Activated CD4-positive, alpha-beta T cell treated with anti-CD3 and anti-CD28 coated beads for 48 hours (primary cell): ENCODE measurements around the gene ZFYVE19.
A peak's percentile ranks its signal among the peaks of the same experiment; 100 is the strongest.

Experiments used
- DNase-seq: peaks from one replicate; pipeline ENCODE4 v3.0.0-alpha.2; 2020

The ZFYVE19 gene

DNA sequence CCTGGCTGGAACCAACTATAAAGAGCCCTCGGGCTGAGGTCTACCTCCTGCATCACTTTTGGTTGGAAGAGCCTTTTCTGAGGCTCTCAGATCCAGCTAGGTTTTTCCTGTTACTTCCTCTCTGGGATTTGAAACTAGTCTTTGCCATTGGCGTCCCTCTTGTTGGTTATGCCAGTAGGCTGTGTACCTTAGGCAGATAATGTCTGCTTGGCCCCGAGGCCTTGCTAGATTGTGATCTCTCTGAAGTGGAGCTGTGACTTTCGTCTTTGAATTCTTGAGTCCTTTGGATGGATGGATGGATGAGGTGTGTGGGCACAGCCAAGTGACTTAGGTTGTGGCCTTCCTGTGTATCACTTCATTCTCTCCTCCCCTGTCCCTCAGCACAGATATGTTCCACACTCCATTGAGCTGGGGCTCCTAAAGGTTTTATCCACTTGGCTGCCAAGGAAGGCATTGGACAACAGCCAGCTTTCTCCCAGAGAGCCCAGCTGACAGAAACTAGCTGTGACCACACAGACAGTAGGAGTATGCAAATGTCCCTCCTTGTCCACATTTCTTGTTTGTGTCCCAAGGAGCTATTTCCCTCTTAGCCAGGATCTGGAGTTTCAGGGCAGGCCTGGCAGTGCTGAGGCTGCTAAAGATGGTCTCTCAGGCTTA lies 8.3 kb downstream of the ZFYVE19 start:
- no peak for DNase-seq

DNA sequence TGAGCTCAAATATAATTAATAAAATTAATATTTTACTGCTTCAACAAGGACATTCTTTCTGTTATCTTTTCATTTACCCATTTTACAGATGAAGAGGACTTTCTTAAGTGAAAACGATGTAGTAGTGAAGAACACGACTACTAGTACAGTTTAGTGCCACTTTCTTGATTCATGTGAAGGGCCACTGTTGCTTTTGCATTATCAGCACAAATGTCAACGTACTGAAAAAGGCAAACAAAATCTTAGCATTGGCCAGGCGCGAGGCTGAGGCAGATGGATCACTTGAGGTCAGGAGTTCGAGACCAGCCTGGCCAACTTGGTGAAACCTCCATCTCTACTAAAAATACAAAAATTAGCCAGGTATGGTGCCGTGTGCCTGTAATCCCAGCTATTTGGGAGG lies 12.2 kb downstream of the ZFYVE19 start:
- DNase-seq, result no peak

DNA sequence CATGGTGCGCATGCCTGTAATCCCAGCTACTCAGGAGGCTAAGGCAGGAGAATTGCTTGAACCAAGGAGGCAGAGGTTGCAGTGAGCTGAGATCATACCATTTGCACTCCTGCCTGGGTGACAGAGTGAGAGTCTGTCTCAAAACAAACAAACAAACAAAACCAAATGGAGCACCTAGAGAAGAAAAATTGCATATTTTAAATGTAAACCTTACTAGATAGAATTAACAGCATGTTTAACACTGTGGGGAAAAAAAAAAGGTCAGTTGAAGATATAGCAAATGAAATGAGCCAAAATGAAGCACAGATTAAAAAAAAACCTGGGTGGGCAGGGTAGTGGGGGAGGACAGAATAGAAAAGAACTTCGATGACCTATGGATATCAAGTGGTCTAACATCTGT lies 14.3 kb downstream of the ZFYVE19 start:
- DNase-seq, result no peak

DNA sequence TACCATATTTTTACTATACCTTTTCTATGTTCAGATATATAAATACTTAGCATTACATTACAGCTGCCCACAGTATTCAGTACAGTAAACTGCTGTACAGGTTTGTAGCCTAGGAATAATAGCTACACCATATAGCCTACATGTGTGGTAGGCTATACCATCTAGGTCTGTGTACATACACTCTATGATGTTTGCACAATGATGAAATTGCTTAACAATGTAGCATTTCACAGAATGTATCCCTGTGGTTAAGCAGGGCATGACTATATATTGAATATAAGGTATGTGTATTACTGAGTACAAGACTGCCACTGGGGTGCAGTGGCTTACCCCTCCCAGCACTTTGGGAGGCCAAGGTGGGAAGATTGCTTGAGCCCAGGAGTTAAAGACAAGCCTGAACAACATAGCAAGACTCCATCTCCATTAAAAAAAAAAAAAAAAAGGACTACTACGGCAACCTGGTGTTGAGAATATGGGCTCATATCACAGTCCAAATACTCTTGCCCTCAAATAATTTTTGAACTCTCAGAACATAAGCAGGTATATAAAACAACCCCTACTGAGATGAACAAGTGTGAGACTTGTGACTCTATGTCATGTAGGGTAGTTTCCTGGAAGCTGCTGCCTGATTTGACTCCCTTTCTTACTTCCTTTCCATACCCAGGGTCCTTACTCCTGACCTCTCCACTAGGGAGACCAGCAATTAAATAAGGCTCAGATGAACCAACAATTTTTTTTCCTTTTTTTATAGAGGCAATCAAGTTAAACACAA lies 16.9 kb downstream of the ZFYVE19 start:
- no peak for DNase-seq

DNA sequence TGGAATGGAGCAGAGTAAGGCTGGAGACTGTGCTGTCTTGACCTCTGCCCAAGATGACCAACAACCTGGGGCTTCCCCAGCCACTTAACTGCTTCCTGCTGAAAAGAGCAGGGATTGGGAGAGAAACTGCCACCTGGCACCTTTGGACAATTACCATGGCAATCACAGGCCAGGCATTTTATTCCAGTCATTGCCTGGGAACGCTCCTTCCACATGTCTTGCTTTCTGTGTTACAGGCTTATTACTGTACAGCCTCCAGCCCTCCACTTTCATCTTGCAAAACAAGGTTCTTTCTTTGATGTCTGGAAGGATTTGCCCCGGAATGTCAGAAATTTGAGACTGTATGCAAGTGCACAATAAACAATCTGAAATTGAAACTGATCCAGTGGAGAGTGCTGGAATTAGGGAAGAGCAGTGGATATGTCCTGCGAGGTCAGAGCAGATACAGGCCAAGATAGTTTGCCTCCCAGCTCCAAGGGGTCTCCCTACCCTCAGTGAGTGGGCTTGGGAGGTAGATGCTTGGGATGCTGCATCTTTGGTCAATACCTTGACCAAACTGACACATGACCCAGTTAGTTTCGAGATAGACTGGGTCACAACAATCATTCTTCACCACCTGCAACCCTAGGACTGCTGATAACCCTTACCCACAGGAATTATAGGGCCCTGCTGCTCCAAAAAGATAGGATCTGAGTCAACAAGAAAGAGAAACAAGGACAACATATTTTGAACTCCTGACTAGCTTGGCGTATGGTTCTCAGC lies 19.0 kb downstream of the ZFYVE19 start:
- no peak for DNase-seq

DNA sequence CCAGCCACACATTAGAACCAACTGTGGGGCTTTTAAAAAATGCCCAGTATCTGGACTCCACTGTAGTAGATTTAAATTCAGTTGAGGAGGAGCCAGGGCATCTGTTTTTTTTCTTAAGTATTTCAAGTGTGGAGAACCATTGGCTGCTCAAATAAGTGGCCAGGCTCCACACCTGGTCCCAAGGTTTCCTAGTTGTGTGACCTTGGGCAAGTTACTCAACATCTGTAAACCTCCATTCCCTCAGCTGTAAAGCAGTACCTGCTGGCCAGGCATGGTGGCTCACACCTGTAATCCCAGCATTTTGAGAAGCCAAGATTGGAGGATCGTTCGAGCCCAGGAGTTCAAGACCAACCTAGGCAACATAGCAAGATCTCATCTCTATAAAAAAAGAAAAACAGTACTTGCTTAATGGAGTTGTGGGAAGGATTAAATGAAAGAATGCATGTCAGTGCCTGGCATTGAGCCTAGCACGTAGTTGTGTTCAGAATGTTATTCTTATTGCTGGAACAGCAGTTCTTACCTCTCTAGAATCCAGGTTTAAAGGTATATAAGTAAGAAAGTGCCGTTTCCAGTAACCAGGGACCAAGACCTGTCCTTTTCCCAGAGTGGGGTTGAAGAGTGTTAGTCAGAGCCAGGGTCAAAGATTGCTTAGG lies 19.7 kb downstream of the ZFYVE19 start:
- no peak for DNase-seq

DNA sequence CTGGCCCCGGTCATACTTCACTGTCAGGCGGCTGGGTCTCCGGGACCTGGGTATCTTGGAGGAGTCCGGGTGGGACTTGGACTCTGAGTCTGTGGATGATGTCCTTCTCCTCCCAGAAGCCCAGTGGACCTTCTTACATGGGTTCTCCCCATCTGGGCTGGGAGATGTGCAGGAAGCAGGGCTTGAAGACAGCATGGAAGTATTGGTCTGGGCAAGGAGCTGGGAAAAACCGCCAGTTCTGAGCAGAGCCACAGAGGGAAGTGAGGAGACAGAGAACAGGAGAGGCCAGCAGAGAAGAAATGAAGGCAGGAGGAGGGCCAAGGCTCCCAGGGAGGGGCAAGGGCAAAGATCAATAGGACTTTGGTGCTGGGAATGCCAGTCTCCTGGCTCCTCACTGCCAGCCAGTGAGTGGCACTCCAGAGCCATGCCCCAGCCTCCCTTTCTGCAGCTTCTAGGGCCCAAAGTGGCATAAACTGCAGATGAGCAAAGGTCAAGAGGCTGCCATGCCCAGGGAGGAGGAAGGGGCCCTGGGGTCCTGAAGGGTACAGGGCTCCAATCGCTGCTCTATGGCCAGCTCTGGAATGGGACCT lies 21.7 kb downstream of the ZFYVE19 start, which contains the start of gene PPP1R14D:
PPP1R14D (minus strand) TSS at position 262 of the 590 bp plus-strand sequence; CDS start at position 195, 67 bp downstream.
- DNase-seq, result no peak

DNA sequence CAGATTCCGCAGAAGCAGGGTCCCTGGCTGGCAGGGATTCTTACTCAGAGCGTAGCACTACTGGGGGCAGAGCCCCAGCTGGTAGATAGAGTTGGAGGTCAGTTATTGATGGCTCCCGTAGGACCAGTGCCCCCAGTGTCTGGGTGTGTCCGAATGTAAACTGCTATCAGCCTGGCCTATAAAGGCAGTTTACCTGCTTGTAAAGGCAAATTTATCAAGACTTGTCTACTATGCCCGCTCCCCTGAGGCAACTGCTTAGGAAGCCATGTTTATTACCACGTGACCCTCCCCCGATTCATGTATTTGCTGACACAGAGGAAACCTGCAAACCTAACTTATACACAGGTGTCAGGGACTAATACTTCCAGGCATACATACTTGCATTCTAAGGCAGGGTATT lies 22.2 kb downstream of the ZFYVE19 start:
- no peak for DNase-seq

DNA sequence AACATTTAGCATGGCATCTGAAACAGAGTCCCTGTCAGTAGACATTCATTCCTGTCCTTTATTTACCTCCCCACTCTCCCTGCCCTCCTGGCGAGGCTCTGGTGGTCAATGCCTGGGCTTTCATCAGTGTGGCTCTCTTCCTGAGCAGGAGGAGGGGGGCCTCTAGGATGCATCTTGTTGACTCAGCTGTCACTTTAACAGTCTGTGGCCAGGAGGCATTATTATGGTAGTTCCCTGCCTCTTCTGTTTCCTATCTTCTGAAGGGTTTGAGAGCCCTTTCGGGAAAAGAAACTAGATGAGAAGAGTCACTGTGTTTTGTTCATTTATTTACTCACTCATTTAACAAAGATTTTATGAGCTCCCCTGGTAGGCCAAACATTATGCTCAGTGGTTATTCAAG lies 24.0 kb downstream of the ZFYVE19 start:
- no peak for DNase-seq

DNA sequence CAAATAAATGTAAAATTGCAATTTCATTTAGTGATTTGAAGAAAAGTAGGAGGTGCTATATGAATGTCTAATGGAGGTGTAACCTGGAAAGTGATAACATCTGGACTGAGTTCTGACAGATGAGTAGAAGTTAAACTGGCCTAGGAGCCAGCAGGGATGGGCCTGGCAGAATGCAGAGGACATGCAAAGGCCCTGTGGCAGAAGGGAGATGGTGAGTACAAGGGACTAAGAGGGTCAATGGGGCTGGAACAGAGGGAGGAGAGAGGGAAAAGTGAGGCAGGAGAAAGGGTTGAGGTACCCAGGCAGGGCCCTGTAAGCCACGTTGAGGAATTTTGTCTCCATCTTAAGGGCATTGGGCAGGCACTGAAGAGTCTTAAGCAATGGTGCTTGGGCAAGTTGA lies 25.0 kb downstream of the ZFYVE19 start:
- DNase-seq, result no peak

DNA sequence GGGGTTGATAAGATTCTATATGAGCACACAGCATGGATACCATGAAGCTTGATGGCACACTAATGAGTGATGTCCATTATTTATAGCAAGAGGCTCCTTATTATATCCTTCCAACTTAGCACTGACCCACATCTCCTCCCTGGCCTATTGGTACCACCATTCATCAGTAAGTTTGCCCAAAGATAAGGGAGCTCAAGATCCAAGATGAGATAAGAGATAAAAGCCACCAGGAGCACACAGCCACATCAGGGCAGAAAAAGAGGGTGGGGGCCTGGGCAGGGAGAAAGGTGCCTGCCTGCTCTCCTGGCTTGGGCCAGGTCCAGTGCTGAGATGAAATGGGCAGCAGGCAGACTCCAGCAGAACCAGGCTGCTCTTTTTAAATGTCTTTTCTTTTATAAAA lies 26.0 kb downstream of the ZFYVE19 start:
- DNase-seq, result no peak

DNA sequence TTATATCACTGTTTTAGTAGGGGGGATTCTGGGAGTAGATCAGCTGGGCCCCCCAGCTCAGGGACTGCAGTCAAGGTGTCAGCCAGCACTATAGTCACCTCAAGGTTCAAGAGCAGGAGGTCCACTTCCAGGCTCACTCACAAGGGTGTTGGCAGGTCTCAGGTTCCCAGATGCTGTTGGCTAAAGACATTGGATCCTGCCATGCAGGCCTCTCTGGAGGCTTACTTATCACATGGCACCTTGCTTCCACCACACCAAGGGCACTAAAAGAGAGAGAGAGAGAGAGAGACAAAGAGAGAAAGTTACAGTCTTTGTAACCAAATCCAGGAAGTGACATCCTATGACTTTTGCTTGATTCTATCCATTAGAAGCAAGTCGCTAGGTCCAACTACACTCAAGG lies 29.1 kb downstream of the ZFYVE19 start:
- DNase-seq, result no peak

DNA sequence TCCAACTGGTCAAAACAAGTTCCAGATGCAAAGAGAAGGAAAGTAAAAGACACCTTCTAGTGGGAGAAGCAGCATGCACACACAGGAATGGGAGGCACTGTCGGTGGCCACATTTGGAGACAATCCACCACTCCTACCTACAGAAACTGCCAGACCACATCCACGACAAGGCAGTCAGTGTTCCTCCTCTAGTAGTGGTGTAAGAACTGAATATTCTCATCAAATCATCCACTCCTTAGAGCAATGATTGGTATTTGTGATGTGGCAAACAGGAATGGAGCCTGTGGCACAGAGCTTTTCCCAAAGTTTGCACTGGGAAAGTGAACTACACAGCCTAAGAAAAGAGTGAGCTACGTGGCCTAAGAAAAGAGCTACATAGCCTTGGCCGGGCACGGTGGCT lies 31.9 kb downstream of the ZFYVE19 start:
- DNase-seq, result no peak

DNA sequence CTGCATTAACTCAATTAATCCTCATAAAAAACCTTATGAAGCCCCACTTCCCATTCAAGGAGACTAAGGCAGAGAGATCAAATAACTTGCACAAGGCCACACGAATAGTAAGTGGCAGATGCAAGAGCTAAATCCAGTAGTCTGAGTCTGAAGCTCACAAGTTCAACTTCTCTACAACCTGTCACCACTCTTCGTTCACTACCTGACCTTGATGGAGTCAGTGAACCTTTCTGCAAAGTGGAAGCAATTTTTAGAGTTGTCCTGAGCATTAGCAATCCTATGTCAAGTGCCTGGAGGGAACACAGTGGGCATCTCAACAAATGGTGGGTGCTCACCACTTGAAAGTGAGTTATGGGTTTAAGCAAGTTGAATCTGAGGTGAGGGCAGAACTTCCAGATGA lies 34.9 kb downstream of the ZFYVE19 start:
- DNase-seq, result no peak

DNA sequence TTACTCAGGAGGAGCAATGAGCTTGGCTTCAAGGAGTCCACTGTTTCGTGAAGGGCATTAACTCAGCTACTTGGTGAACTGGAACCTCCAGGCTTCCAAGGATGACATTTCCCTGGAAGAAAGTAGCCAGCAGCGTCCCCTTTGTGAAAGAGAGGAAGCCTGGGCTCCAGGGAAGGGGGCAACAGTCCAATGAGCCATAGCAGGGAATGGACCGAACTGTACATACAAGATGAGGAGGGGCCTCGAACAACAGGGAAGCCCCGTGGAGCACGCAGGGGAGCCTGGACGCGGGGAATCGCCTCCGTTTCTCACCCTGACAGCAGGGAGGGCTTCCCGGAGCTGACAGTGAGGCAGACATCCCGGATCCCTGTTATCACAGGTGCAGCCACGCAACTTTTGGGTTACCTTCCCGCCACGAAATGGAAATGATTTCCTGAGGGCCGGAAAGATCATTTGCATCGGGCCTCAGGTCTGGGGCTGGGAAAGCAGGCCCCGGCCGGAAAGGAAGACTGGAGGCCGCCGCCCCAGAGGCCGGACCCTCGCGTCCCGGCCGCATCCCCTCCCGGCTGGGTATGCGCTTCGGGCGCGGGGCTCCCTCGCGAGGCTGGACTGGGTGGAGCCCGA lies 36.5 kb downstream of the ZFYVE19 start:
- DNase-seq, result no peak

DNA sequence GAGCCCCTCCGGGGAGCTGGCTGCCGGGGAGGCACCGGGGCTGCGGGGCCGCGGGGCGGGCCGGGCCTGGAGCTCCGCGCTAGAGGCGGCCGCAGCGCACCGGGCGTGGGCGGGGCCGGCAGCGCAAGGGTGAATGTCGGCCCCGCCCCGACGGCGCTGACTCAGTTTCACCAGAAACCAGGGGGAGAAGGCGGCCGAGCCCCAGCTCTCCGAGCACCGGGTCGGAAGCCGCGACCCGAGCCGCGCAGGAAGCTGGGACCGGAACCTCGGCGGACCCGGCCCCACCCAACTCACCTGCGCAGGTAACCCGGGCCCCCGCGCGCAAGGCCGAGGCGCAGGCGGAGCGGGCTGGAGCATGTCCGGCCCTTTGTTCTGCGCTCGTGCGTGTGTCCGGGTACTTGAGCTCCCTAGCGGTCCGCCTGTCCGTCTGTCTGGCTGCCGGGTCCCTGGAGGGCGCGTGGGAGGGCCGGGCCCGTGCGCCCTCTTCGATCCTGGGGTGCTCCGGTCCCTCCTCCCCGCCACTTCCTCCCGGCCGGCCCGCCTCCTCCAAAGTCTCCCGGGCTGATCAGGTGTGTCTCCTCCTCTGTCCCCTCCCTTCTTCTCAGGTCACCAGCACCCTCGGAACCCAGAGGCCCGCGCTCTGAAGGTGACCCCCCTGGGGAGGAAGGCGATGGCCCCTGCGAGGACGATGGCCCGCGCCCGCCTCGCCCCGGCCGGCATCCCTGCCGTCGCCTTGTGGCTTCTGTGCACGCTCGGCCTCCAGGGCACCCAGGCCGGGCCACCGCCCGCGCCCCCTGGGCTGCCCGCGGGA lies 37.2 kb downstream of the ZFYVE19 start, which contains the start of gene SPINT1:
SPINT1 (plus strand) TSS at position 164 of the 811 bp plus-strand sequence; CDS start at position 671, 507 bp downstream.
- DNase-seq, result peak; percentile 86

DNA sequence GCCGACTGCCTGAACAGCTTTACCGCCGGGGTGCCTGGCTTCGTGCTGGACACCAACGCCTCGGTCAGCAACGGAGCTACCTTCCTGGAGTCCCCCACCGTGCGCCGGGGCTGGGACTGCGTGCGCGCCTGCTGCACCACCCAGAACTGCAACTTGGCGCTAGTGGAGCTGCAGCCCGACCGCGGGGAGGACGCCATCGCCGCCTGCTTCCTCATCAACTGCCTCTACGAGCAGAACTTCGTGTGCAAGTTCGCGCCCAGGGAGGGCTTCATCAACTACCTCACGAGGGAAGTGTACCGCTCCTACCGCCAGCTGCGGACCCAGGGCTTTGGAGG lies 37.8 kb downstream of the ZFYVE19 start:
- peak; percentile 55 for DNase-seq

DNA sequence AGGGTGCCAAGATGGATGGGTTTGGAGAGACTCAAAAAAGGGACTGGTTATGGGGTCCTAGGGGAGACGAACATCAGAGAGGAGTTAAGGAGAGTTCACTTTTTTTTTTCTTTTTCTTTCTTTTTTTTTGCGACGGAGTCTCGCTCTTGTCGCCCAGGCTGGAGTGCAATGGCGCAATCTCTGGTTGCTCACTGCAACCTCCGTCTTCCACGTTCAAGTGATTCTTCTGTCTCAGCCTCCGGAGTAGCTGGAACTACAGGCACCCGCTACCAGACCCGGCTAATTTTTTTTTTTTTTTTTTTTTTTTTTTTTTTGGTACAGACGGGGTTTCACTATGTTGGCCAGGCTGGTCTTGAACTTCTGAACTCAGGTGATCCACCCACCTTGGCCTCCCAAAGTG lies 38.1 kb downstream of the ZFYVE19 start:
- DNase-seq, result no peak

DNA sequence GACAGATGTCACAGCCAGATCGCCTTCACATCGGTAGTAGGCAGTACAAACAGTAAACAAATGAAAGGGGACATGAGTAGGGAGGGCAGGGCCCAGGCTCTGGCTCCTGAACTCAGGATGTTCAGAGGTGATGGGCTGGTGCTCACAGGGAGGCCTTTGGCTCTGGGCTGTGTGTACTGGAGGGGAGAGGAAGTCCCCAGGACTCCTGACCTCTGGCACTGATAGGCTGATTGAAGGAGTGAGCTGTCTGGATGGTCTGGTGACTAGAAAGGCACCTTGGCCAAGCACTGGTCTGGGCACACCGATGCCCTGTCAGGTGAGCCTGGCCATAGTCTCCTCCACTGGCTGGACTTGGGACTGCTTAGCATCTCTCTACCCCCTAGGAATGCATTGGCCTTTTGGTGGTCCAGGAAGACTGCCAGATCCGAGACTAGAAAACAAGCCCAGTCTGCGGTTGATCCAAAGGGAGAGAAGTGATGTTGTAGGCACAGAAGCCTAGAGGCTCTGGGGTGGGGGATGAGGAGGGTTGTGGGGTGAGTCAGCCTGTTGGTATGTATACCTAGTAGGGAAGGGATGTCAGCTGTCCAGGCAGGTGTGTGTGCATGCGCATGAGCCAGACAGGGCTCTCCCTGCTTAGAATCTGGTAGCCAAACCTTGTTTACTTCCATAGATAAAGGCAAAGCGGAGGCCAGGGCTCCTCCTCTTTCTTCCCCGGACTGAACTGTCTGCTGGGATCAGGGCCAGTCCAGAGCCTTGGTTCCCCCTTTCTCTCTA lies 38.8 kb downstream of the ZFYVE19 start:
- no peak for DNase-seq

DNA sequence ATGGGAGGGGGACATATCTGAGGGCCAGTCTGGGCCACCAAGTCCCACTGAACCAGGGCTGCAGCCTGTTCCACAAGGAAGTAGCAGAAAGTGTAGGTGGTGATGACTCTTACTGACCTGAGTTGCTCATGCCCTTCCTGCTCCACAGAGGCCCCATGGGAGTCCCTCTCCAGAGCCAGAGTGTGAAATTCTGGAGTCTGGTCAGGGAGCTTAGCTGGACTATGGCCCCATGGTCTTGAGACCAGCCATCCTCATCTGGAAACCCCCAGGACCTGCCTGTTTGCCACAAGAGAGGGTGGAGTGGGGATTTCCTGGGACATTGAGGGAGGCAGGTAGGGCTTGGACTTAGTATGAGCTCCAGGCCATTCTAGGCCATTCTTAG lies 39.9 kb downstream of the ZFYVE19 start:
- no peak for DNase-seq
